Measurements from ENCODE around the gene SORCS2.

The SORCS2 gene

GRCh38 chr4:7224878-7225533 lies 32.7 kb downstream of the SORCS2 start:
- no peak for DNase-seq

DNA sequence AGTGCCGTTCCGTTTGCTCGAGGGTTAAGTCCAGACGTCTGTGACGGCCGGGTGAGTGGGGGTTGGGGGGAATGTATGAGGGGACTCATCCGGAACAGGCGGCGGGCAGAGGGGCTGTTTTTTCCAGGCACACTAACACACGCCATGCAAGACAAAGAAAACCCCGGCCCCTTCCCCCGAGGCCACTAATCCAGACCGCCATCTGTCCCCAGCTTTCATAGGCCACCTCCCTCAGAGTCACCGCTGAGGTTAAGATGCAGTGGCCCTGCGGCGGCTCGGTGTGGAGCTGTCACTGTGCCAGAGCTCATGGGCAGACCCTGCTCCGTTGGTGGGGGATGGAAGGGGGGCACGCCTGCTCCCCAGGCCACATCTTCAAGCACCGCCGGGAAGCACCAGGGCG lies 34.1 kb downstream of the SORCS2 start:
- no peak for DNase-seq

DNA sequence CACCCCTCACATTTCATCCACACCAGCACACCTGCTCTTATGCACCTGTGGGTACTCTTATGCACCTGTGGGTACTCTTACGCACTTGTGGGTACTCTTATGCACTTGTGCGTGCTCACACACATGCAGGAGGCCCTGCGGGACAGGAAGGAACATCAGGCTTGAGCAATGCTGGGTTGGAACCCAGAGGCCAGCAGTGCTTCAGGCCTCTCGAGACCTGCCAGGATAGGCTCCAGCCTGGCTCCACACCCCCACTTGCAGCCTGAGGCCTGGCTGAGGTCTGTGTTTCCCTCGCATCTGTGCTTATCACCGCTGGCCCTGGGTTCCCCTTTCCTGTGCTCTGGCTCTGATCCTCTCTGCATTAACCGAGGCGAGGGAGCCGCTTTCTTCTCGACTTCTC lies 34.7 kb downstream of the SORCS2 start:
- DNase-seq: no peak

DNA sequence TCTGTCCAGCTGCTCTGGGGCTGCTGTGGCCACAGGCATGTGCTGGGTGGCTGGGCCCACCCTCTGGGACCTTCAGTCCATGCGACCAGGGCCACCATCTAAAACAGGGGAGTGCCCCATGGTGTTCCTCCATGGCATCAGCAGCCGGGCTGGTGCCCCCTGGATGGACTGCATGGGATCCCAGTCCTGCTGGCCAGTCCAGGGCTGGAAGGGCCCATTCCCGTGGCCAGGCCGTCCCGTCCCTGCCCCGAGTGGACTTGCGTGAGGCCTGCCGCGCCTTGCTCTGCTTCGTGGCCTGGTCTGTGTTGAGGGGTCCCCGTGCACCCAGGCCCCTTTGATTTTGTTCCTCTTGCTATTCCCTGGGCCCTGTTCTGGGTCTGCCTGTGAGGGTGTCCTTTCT lies 36.4 kb downstream of the SORCS2 start:
- DNase-seq: no peak

GRCh38 chr4:7232061-7232650 lies 39.8 kb downstream of the SORCS2 start:
- DNase-seq: no peak

DNA sequence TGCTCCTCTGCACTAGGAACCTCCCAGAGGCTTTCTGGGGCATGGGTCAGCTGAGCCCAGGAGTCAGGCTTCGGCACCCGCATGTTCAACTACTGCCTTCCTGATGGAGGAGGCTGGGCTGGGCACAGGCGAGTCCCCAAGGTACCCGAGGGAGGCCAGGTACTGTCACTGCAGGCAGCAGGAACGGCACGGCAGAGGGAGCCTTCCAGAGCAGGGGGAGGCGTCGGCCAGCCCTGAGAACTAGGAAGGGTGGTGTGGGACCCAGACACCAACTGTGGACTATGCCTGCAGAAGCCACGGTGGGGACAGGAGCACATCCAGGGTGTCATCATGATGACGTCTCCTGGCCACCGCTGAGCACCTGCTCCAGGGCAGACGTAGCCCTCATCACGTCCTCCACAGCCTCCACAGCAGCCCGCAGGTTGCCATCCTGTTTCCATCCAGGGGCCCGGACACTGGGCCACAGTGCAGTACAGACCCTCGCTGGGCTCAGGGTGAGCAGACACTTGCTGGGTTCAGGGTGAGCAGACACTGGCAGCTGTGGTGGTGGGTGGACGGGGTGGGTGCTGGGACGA lies 40.8 kb downstream of the SORCS2 start:
- DNase-seq: no peak

DNA sequence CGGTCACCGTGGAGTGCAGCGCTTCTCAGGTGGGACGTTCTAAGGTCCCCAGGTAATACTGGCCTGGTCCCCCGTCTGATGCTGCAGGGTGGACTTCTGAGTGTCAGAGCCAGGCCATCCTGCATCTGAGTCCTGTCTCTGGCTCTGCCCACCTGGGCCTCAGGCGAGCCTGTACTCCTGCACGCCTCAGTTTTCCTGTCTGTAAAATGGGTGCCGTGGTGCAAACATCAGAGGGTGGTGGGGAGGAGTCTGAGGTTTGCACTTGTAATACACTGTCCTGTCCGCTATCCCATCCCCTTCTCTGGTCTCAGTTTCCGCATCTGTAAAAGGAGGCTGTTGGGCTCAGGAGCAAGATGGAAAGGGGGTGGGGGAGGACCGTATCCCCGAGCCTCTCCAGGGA lies 41.3 kb downstream of the SORCS2 start:
- DNase-seq: no peak

DNA sequence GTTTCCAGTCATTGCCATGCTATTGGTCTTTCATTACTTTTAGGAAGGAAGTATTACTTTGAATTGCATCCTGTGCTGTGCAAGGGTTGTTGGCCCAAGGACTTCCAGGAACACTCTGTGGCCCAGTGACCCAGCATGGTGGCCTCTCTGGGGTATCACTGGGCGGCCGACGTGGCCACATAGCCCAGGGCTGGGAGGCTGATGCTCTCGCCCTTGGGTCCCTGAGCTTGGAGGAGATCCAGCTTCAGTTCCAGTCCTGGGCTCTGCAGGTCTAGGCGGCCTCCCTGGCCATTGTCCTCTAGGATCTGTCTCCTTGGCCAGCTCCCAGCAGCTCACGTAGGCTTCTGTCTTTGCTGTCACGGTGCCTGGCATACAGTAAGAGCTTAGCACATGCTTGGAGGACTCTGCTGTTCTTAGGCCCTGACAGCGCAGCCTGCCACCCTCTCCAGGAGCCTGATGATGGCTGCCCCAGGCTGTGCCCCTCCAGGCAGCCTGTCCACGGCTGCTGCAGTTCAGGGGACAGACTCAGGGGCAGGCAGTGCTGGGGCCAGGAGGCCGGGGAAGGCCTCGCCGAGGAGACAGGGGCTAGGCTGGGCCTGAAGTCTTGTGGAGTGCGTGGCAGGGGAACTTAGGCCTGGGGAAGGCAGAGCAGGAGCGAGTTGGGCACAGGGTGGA lies 42.2 kb downstream of the SORCS2 start:
- DNase-seq: no peak

DNA sequence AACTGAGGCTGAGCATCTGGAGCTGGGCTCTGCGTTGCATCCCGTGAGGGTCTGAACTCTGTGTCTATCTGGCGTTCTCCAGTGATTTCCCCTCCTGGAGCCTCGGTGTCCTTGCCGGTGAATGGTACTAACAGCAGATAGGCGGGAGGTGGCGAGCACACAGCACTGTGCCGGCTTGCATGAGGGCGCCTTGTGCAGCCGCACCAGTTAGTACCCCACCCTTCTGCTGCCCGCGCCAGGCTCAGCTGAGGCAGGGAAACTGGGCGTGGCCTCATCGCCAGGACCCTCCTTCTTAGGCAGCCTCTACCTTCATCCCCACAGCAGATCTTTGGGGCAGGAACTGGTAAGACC lies 42.7 kb downstream of the SORCS2 start:
- DNase-seq: no peak

DNA sequence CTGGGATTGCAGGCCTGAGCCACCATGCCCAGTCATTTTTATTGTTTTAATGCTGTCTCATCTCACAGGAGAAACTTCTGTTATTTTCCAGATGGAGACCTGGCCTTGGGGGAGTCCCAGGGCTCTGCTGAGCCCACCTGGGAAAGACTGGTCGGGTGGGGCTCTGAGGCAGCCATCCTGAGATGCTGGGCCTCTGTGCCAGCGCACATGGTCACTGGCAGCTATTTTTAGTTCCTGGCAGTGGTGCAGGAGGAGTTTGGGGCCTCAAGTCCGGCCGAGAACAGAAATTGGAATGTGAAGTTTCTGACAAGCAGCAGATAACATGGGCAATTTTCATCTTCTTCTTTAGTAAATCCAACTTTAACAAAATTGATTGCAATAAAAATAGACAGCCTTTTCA lies 44.5 kb downstream of the SORCS2 start:
- no peak for DNase-seq

- no peak for DNase-seq
Observed at GRCh38 chr4:7237873-7238272, 45.5 kb downstream of the SORCS2 start.

- no peak for DNase-seq
Observed at GRCh38 chr4:7238300-7238960, 46.1 kb downstream of the SORCS2 start.

- no peak for DNase-seq
Observed at GRCh38 chr4:7239101-7239820, 46.9 kb downstream of the SORCS2 start.

DNA sequence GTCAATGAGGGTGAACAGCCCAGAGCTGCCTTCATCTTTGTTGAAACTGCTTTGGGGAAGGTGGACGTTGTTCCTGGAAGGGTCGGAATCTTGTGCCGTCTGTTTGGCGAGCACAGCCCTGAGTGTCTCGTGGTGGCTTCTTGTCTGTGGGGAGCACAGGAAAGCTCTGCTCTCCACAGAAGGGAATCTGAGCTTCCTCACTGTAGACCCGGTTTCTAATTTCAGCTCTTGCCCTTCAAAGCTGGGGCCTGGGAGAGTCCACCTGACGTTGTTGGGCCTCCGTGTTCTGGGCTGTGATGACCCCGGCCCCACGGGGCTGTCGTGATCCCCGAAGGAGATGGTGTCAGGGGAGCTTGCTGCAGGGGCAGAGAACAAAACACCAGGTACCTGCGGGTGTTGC lies 47.5 kb downstream of the SORCS2 start:
- DNase-seq: no peak

GRCh38 chr4:7240306-7240705 lies 48.0 kb downstream of the SORCS2 start:
- no peak for DNase-seq

- DNase-seq: no peak
Observed at GRCh38 chr4:7241597-7242125, 49.3 kb downstream of the SORCS2 start.

- no peak for DNase-seq
Observed at GRCh38 chr4:7242766-7243165, 50.4 kb downstream of the SORCS2 start.

DNA sequence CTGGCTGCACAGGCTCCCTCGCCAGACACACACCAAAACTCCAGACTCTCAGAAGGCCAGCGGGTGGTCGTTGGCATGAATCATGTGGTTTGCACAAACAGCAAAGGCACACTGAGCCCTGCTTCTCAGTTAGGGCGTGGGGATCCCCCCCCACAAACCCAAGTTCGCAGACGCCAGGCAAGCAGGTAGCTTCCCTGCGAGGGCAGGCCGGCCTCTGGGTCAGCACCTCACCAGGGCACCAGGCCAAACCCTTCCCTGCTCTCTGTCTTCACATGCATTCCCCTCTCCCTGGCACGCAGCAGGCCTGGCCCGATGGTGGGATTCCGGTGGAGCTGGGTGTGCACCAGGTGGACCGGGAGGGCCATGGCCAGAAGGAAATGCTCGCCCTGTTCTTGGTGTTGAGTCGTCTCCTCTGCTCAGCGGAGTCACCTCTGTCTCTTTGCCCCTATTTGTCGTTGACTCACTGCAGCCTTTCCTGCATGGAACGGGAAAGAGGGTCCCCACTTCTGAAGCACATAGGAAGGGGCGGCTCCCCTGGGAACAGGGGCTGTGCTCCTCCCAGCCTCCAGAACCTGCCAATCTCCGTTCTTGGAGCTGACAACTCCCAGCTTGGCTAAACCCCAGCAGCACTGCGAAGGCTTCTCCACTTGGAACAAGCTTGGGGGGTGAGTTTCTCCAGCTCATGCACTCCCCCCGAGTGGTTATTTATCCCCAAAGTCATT lies 51.4 kb downstream of the SORCS2 start:
- no peak for DNase-seq

- no peak for DNase-seq
Observed at GRCh38 chr4:7244331-7244665, 52.0 kb downstream of the SORCS2 start.

GRCh38 chr4:7244751-7245320 lies 52.5 kb downstream of the SORCS2 start:
- DNase-seq: no peak

DNA sequence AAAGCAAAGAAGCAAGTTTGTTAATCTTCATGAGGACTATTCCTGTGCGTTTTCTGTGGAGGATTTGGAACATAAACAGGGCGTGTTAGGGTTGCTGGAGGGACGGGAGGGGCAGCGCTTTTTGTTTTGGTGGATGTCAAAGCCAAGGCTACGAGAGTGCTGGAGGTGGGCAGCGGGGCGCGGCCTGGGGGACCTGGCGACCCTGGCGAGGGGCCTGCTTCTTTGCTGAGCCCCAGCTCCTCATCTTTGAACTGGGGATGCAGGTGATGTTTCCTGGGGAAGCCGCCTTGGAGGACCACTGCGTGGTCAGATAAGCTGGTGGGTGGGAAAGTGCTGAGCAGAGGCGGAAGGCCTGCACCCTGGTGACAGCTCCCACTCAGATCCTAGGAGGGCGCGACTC lies 55.2 kb downstream of the SORCS2 start:
- DNase-seq: no peak

- no peak for DNase-seq
Observed at GRCh38 chr4:7247946-7248345, 55.6 kb downstream of the SORCS2 start.
